ENCODE measurements around the gene SEC14L5.

SEC14L5 gene

DNA sequence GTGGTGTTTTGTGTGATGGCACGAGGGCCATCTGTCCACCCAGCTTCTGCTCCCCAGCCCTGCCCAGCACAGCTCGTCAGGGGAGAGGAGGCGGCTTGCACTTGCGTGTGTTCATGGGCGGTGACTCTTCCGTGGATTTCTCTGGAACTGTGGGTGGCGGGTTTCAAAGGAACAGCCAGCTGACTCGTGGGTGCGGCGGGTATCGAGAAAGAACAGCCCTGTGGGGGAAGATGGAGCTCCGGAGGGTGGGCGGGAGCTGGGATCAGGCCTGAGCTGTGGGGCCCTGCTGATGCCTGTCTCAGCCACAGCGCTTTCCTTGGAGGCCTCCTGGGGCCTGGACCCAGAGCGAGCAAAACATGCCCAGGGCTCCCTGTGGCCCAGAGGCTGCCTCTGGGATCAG lies 62.4 kb downstream of the SEC14L5 start:
- no peak for DNase-seq (ENCODE audit: low spot score)
- Histone ChIP-seq H3K4me3 (no peak overlapping the region), H3K27ac (no peak overlapping the region)
- no peak for TF ChIP-seq CTCF (IDR thresholded peaks at IDR 0.05)

DNA sequence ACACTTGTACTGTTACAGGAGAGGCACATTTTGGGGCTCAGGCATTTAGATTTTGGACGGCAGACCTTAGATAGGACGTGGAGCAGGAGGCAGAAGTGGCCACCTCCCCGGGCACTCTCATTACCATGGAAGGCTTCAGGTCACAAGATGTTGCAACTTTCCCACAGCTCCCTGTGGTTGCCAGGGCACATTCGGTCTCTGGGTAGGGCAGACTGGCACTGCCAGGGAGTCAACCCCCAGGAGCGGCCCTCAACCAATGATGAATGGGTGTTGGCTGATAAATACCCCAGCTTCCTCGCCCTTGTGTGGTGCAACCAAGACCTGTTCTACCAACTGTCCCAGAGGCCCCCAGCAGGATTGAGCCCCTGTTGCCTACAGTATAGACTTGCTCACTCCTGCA lies 64.4 kb downstream of the SEC14L5 start:
- TF ChIP-seq CTCF (IDR thresholded peaks at IDR 0.05), result no peak
- no peak overlapping the region for H3K27ac ChIP-seq
- no peak for DNase-seq (ENCODE audit: low spot score)
- no peak overlapping the region for H3K4me3 ChIP-seq

GRCh38 chr16:5024632-5025031 lies 66.5 kb downstream of the SEC14L5 start:
- Histone ChIP-seq H3K4me3 (no peak overlapping the region), H3K27ac (no peak overlapping the region)
- TF ChIP-seq CTCF (IDR thresholded peaks at IDR 0.05), result no peak
- DNase-seq (ENCODE audit: low spot score), result no peak

GRCh38 chr16:5025171-5025632 lies 67.1 kb downstream of the SEC14L5 start:
- no peak overlapping the region for H3K4me3 ChIP-seq
- no peak overlapping the region for H3K27ac ChIP-seq
- DNase-seq (ENCODE audit: low spot score), result no peak
- no peak for TF ChIP-seq CTCF (IDR thresholded peaks at IDR 0.05)

DNA sequence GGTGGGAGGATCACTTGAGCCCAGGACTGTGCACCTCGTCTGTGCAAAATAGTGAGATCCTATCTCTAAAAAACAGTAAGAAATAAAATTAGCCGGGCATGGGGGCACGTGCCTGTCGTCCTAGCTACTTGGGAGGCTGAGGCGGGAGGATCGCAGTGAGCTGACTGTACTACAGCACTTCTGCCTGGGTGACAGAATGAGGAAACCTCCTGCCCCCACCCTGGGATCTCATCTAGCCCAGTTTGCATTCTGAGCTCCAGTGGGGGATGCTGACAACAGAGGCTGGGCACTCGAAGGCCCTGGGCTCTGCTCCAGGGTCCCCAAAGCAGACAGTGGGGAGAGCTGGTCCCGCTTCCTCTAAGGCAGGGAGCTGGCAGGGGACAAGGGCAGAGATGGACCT lies 68.5 kb downstream of the SEC14L5 start:
- TF ChIP-seq CTCF (IDR thresholded peaks at IDR 0.05), result no peak
- Histone ChIP-seq H3K4me3 (no peak overlapping the region), H3K27ac (no peak overlapping the region)
- no peak for DNase-seq (ENCODE audit: low spot score)

DNA sequence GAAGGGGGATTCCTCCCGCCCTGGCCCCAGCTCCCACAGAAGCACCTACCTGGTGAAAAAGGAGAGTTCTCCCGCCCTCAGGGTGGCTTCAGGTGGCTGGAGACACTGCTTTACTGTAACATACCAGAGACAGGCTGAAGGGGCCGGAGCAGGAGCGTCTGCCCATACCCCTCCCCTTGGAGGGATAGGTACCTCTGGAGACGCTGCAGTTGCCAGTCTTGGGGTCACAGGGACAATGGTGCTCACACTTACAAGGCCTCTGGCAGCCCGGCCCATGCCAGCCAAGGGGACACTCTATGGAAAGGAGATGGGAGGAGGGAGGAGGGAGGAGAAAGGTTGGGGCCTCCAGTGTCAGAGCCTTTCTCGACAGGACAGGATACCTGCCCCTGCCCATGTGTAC lies 69.0 kb downstream of the SEC14L5 start:
- no peak for DNase-seq (ENCODE audit: low spot score)
- Histone ChIP-seq H3K4me3 (no peak overlapping the region), H3K27ac (no peak overlapping the region)
- no peak for TF ChIP-seq CTCF (IDR thresholded peaks at IDR 0.05)

- Histone ChIP-seq H3K4me3 (no peak overlapping the region), H3K27ac (no peak overlapping the region)
- TF ChIP-seq CTCF (IDR thresholded peaks at IDR 0.05), result no peak
- DNase-seq (ENCODE audit: low spot score), result no peak
Measured at GRCh38 chr16:5027575-5028235, 69.6 kb downstream of the SEC14L5 start.
